ENCODE measurements around the gene SLC18A3. TPM values are rescaled to one million over a fixed set of nuclear protein-coding genes. Genes with fewer than 3 reads are reported as not detected.

The SLC18A3 gene
- total RNA-seq, 1 experiment from 2014 or later = 0.13 TPM

GRCh38 chr10:49647985-49648795 is 38.1 kb downstream of the SLC18A3 start:
- Mint-ChIP-seq H3K27ac (no peak overlapping the region), H3K36me3 (no peaks in the 10 kb centered on the region), H3K4me1 (peaks cover 14% of the 10 kb centered on the region), H3K27me3 (ENCODE audit: low read depth) (peaks cover 20% of the 10 kb centered on the region), H3K4me3 (no peak overlapping the region), H3K9me3 (no peaks in the 10 kb centered on the region)
- TF ChIP-seq USF2 (CRISPR knock-in tag; IDR thresholded peaks at IDR 0.05) (no peak), ZNF232 (CRISPR knock-in tag; IDR thresholded peaks at IDR 0.05) (no peak), JUN (CRISPR knock-in tag; IDR thresholded peaks at IDR 0.05) (no peak), ATF2 (CRISPR knock-in tag; IDR thresholded peaks at IDR 0.05; ENCODE audit: borderline replicate concordance, low read depth) (no peak), SP1 (CRISPR knock-in tag; conservative IDR thresholded peaks at IDR 0.05) (no peak), FOXP1 (CRISPR knock-in tag; IDR thresholded peaks at IDR 0.05; ENCODE audit: borderline replicate concordance) (no peak), ZNF425 (CRISPR knock-in tag; conservative IDR thresholded peaks at IDR 0.05) (no peak), ZSCAN18 (CRISPR knock-in tag; IDR thresholded peaks at IDR 0.05) (no peak), MXD4 (CRISPR knock-in tag; IDR thresholded peaks at IDR 0.05; ENCODE audit: borderline replicate concordance) (no peak), SOX15 (CRISPR knock-in tag; IDR thresholded peaks at IDR 0.05) (no peak), E2F5 (CRISPR knock-in tag; IDR thresholded peaks at IDR 0.05) (no peak), TP53 (CRISPR knock-in tag; IDR thresholded peaks at IDR 0.05) (no peak), NR2C2 (CRISPR knock-in tag; IDR thresholded peaks at IDR 0.05) (no peak), ZMAT4 (CRISPR knock-in tag; IDR thresholded peaks at IDR 0.05) (no peak)
- ATAC-seq (no peak), DNase-seq (ENCODE audit: low spot score) (no peak)
- POLR2A ChIA-PET = no interaction called here
- CTCF ChIA-PET = interaction anchor here (1.8 kb wide), 1 partner anchor 43 kb away, joined by 5 read pairs; no protein-coding TSS in a partner anchor

GRCh38 chr10:49649294-49649693 is 39.2 kb downstream of the SLC18A3 start:
- Mint-ChIP-seq H3K4me1 (peaks cover 14% of the 10 kb centered on the region), H3K27ac (no peak overlapping the region), H3K9me3 (no peaks in the 10 kb centered on the region), H3K36me3 (no peaks in the 10 kb centered on the region), H3K4me3 (peak overlapping the region; percentile 6; the same call in 1 of the 2 replicates), H3K27me3 (ENCODE audit: low read depth) (peaks cover 20% of the 10 kb centered on the region)
- CTCF ChIA-PET = interaction anchor here (0.5 to 1.8 kb wide), 8 partner anchors 13 to 105 kb away, joined by 3 to 7 read pairs (median 4); no protein-coding TSS in a partner anchor
- DNase-seq (ENCODE audit: low spot score) (peak; percentile 59), ATAC-seq (peak; percentile 74)
- POLR2A ChIA-PET = interaction anchor here (0.6 kb wide), 1 partner anchor 15 kb away, joined by 3 read pairs; no protein-coding TSS in a partner anchor
- TF ChIP-seq ZNF532 (CRISPR knock-in tag; IDR thresholded peaks at IDR 0.05; ENCODE audit: borderline replicate concordance) (no peak), ZNF232 (CRISPR knock-in tag; IDR thresholded peaks at IDR 0.05) (no peak), IRF2 (CRISPR knock-in tag; IDR thresholded peaks at IDR 0.05; ENCODE audit: borderline replicate concordance, low read depth) (no peak), ZNF396 (CRISPR knock-in tag; IDR thresholded peaks at IDR 0.05; ENCODE audit: borderline replicate concordance) (no peak), ZNF425 (CRISPR knock-in tag; conservative IDR thresholded peaks at IDR 0.05) (no peak)

Measured in WTC11 (cell line).